Fibroblast of lung (primary cell): ENCODE measurements around the gene SPSB1. TPM values are rescaled to one million over a fixed set of nuclear protein-coding genes. Genes with fewer than 3 reads are reported as not detected.

ENCODE experiments used
- DNase-seq, 2 donors: peaks; one replicate each; pipeline versions ENCODE4 v3.0.0 to v3.0.0-alpha.2; 2010; ENCODE audit warnings: low read depth in 2 of 2
- H2AFZ ChIP-seq: 2 replicates; pipeline ENCODE4 v1.5.1; 2012; ENCODE audit warnings: low read length, control low read depth, inconsistent platforms
- H3K27ac ChIP-seq: 2 replicates; pipeline ENCODE4 v1.5.1; 2011; ENCODE audit warnings: low read length, control low read depth; ENCODE audit not compliant: insufficient read depth
- H3K27me3 ChIP-seq: 2 replicates; pipeline ENCODE4 v1.5.1; 2011; ENCODE audit warnings: mild to moderate bottlenecking, low read length; ENCODE audit not compliant: control insufficient read depth, insufficient read depth
- H3K36me3 ChIP-seq: 2 replicates; pipeline ENCODE4 v1.5.1; 2011; ENCODE audit warnings: low read length; ENCODE audit not compliant: control insufficient read depth, insufficient read depth
- H3K4me1 ChIP-seq: 2 replicates; pipeline ENCODE4 v1.5.1; 2011; ENCODE audit warnings: low read length; ENCODE audit not compliant: control insufficient read depth, insufficient read depth; ENCODE audit errors: extremely low read depth
- H3K4me2 ChIP-seq: 2 replicates; pipeline ENCODE4 v1.5.1; 2011; ENCODE audit warnings: low read length, control low read depth; ENCODE audit not compliant: insufficient read depth; ENCODE audit errors: extremely low read depth
- H3K4me3 ChIP-seq, 4 experiments: fragments of 200-600 bp in 1 of 4; sonication (generic) in 1 of 4; replicated peaks in 1 of 4; 2 replicates each; pipeline ENCODE4 v1.5.1; 2011 to 2016; ENCODE audit warnings: low read length in 4 of 4, low read depth in 3 of 4, mild to moderate bottlenecking in 3 of 4, control low read depth in 2 of 4, inconsistent platforms in 1 of 4, mixed read lengths in 1 of 4; ENCODE audit not compliant: insufficient read depth in 1 of 4; ENCODE audit errors: control extremely low read depth in 1 of 4
- H3K79me2 ChIP-seq: 2 replicates; pipeline ENCODE4 v1.5.1; 2012; ENCODE audit warnings: mild to moderate bottlenecking, low read length, inconsistent platforms; ENCODE audit not compliant: control insufficient read depth, insufficient read depth
- H3K9ac ChIP-seq: 2 replicates; pipeline ENCODE4 v1.5.1; 2011; ENCODE audit warnings: mild to moderate bottlenecking, low read length, control low read depth; ENCODE audit not compliant: insufficient read depth
- H3K9me3 ChIP-seq: 2 replicates; pipeline ENCODE4 v1.5.1; 2012; ENCODE audit warnings: low read depth, low read length; ENCODE audit not compliant: control insufficient read depth, insufficient read depth
- H4K20me1 ChIP-seq: 2 replicates; pipeline ENCODE4 v1.5.1; 2011; ENCODE audit warnings: low read length; ENCODE audit not compliant: control insufficient read depth, insufficient read depth; ENCODE audit errors: extremely low read depth
- CTCF ChIP-seq, 2 donors: IDR thresholded peaks in 1 of 2; conservative IDR thresholded peaks in 1 of 2; 1 replicate in 1 of 2; 2 replicates in 1 of 2; pipeline ENCODE4 v1.5.1; 2011 to 2012; ENCODE audit warnings: low read length in 2 of 2, control low read depth in 1 of 2, inconsistent platforms in 1 of 2, low read depth in 1 of 2, mild to moderate bottlenecking in 1 of 2
- EZH2 ChIP-seq: IDR thresholded peaks from 2 replicates; pipeline ENCODE4 v1.5.1; 2012; ENCODE audit warnings: low read length, control low read depth, mild to moderate bottlenecking; ENCODE audit errors: missing control alignments
- polyA plus RNA-seq, 2 donors: library from polyadenylated mRNA; depleted of rRNA in 1 of 2; stranded (reverse) in 1 of 2; unstranded in 1 of 2; fragments of >200 nt; gene quantifications; 2 replicates each; pipeline ENCODE4 v1.2.1, GENCODE V29; 2011 to 2012; ENCODE audit warnings: missing spikeins in 1 of 2
- total RNA-seq: library from RNA; depleted of rRNA; stranded (reverse); fragments of >200 nt; gene quantifications from 2 replicates; pipeline ENCODE4 v1.2.1, GENCODE V29; 2014

Gene SPSB1
- total and polyA plus RNA-seq, 2 donors (not counting 1 experiment from before 2014, with no cell fraction given) = 14.3 to 20.6 TPM

- no peak overlapping the region for H3K9ac ChIP-seq
- no peak overlapping the region for H3K4me3 ChIP-seq
- no peaks in the 10 kb centered on the region for H3K27me3 ChIP-seq
- H3K27ac ChIP-seq = no peak overlapping the region
- H3K4me2 ChIP-seq = no peak overlapping the region
- H3K79me2 ChIP-seq = peaks cover 66% of the 10 kb centered on the region
- no peaks in the 10 kb centered on the region for H3K4me1 ChIP-seq
- no peak for DNase-seq
- H4K20me1 ChIP-seq = no peaks in the 10 kb centered on the region
- H3K9me3 ChIP-seq = no peaks in the 10 kb centered on the region
- H2AFZ ChIP-seq = no peak overlapping the region
- peaks cover 2% of the 10 kb centered on the region for H3K36me3 ChIP-seq
- no peak for TF ChIP-seq CTCF (conservative IDR thresholded peaks at IDR 0.05 in 1 of 2, IDR thresholded peaks at IDR 0.05 in 1 of 2; ENCODE audit: low read depth in 1 of 2, low read length in 2 of 2)
- no peak for TF ChIP-seq EZH2
These were observed 45.9 kb downstream of the SPSB1 start for GRCh38 chr1:9338397-9339246.

GRCh38 chr1:9340172-9340854 is 47.6 kb downstream of the SPSB1 start:
- H3K79me2 ChIP-seq = peaks cover 72% of the 10 kb centered on the region
- no peak for TF ChIP-seq EZH2
- no peak for TF ChIP-seq CTCF (conservative IDR thresholded peaks at IDR 0.05 in 1 of 2, IDR thresholded peaks at IDR 0.05 in 1 of 2; ENCODE audit: low read depth in 1 of 2, low read length in 2 of 2)
- peaks cover 3% of the 10 kb centered on the region for H4K20me1 ChIP-seq
- no peaks in the 10 kb centered on the region for H3K27me3 ChIP-seq
- peaks cover 2% of the 10 kb centered on the region for H3K36me3 ChIP-seq
- no peaks in the 10 kb centered on the region for H3K4me1 ChIP-seq
- H3K4me2 ChIP-seq = no peak overlapping the region
- no peak overlapping the region for H3K9ac ChIP-seq
- peak; percentile 38 to 47 for DNase-seq
- no peak overlapping the region for H3K27ac ChIP-seq
- H3K9me3 ChIP-seq = no peaks in the 10 kb centered on the region
- no peak overlapping the region for H3K4me3 ChIP-seq
- H2AFZ ChIP-seq = no peak overlapping the region

GRCh38 chr1:9340864-9341263 is 48.2 kb downstream of the SPSB1 start:
- Histone ChIP-seq H3K4me3 (no peak overlapping the region), H3K9ac (no peak overlapping the region), H3K79me2 (peaks cover 69% of the 10 kb centered on the region), H3K4me2 (no peak overlapping the region), H3K9me3 (no peaks in the 10 kb centered on the region), H4K20me1 (peaks cover 3% of the 10 kb centered on the region), H3K4me1 (no peaks in the 10 kb centered on the region), H3K27me3 (no peaks in the 10 kb centered on the region), H3K36me3 (peaks cover 2% of the 10 kb centered on the region), H2AFZ (no peak overlapping the region), H3K27ac (no peak overlapping the region)
- TF ChIP-seq EZH2 (no peak), CTCF (conservative IDR thresholded peaks at IDR 0.05 in 1 of 2, IDR thresholded peaks at IDR 0.05 in 1 of 2; ENCODE audit: low read depth in 1 of 2, low read length in 2 of 2) (no peak)
- DNase-seq = no peak
